Stimulated activated CD8-positive, alpha-beta memory T cell treated with anti-CD3 and anti-CD28 coated beads, Interleukin-15, amount 100 ng/mL, for 24 hours (primary cell): ENCODE measurements around the gene ARHGAP29.

Experiments
- DNase-seq: peaks from one replicate; pipeline ENCODE4 v3.0.0-alpha.2; 2020; ENCODE audit warnings: low read depth

The ARHGAP29 gene

GRCh38 chr1:94234615-94235014 lies 2.8 kb downstream of the ARHGAP29 start:
- DNase-seq, result no peak

DNA sequence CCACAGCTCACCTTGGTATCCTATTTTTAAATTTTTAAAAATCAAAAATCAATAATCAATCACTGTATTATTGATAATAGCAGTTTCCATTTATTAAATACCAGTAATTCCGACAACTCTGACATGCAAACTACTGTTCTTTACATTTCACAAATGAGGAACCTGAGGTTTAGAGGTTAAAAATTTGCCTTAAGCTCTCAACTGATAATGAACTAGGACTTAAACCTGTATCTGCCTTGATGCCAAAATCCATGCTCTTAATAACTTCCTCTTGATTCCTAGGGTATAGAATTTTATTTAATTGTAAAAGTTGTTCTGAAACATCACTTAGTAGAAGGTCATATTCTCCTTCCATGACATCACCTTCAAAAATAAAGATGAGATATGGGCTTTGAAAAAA lies 5.6 kb downstream of the ARHGAP29 start:
- no peak for DNase-seq

DNA sequence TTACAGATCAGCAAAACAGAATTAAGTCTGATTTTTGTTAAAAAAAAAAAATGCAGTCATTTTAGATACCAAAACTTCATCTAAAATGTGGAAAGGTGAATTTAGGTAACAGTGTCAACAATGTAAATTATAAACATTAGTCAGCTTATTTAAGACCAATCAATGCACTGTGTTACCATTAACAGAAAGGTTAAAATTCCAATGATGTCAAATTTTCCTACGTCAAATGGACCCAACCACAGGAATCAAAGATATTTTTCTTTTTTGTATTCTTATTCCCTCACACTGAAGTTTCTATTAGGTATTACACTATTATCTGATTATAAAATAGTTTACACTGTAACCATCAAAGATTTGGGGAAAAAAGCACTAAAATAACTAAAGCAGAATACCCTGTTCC lies 6.5 kb downstream of the ARHGAP29 start:
- no peak for DNase-seq

DNA sequence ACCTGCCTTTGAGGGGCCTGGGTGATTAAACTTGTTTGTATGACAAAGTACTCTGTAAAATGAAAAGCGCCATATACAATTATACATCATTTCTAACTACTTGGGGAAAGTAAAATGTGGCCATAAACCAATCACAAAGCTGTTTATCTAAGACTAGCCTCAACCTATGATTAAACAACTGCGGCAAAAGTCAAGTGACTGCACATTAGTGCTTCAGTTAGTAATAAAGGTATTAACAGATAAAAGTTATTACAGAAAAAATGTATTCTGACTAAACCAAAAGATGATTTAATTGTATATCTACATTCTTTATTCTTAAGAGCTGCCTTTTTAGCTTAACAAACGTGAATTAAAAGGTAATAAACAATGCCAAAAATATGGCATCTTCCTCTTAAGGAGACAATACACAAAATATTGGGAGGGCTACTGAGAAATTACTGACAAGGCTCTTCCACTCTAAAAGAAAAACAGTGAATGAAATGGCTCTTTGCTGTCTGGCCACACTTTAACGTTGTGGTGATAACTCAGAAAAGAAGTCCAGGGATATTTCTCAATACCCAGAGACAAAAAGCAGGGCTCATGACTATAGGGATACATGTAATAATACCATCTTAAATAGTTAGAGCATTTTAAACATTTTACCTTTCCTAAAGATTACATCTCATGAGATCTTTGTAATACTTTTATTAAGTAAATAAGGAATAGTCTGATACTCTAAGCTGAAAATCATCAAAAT lies 8.6 kb downstream of the ARHGAP29 start:
- no peak for DNase-seq

GRCh38 chr1:94227624-94228023 lies 9.8 kb downstream of the ARHGAP29 start:
- DNase-seq, result no peak

- no peak for DNase-seq
These were observed 11.5 kb downstream of the ARHGAP29 start for GRCh38 chr1:94225845-94226244.

DNA sequence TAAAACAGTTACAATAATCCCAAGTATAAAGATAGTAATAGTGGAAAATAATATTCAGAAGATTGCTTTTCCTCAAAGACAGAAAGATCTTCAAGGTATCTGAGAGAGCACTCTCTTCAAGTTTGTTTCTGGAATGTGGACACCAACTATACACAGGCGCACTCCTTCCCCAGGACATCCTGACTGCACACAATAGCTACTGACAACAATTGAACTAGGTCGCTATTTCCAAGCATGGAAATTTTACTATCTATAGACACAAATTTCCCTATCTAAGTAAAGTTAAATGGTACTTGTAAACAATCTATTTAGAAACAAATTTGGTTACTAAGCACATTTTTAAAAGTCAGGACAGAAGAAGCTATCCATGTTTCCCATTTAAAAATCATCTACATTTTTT lies 19.1 kb downstream of the ARHGAP29 start:
- no peak for DNase-seq

- no peak for DNase-seq
These were observed 21.4 kb downstream of the ARHGAP29 start for GRCh38 chr1:94215955-94216354.

GRCh38 chr1:94209982-94210381 lies 27.4 kb downstream of the ARHGAP29 start:
- no peak for DNase-seq

DNA sequence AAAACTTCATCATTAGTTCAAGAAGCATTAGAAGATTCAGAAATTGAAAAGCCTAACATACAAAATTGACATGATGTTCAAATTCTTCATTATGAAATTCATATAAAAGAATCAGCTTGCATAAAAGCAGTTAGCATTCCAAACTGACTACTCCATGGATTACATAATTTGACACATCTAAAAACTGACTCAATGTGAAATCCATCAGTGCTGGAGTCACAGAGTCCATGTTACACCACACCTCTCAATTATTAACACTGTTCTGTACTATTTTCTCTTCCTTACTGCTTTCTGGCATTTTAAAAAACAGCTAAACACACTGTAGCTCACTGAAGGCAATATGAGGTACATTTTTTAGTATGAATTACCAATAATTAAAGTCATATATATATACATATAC lies 28.0 kb downstream of the ARHGAP29 start:
- DNase-seq, result no peak

DNA sequence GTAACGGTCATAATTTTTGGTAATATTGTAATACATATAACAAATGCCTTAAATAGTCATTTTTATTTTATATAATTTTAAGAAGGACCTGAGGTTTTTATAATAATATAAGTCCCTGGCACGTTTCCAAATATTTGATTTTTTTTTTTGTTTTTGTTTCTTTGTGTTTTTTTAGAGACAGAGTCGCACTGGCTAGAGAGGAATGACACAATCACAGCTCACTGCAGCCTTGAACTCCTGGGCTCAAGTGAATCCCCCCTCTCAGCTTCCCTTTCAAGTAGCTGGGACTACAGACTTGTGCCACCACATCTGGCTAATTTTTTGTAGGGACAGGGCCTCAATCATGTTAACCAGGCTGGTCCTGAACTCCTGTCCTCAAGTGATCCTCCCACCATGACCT lies 29.7 kb downstream of the ARHGAP29 start:
- no peak for DNase-seq

GRCh38 chr1:94205639-94206038 lies 31.7 kb downstream of the ARHGAP29 start:
- no peak for DNase-seq

DNA sequence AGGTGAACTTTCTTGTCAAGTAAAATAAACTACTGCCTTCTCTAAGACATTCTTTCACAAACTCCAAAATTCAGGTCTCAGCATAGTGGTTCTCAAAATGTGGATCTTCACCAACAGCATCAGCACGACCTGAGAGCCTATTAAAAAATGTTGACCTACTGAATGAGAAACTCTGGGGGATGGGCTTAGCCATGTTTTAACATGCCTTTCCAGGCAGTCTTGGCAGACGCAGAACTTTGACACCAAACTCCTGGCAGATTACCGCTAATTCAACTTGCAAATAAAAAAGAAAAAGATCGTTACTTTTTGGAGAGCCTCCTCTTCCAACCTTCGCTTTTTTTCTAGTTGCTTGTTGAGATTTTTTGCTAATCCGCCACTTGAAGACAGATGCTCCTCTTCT lies 35.1 kb downstream of the ARHGAP29 start:
- no peak for DNase-seq

DNA sequence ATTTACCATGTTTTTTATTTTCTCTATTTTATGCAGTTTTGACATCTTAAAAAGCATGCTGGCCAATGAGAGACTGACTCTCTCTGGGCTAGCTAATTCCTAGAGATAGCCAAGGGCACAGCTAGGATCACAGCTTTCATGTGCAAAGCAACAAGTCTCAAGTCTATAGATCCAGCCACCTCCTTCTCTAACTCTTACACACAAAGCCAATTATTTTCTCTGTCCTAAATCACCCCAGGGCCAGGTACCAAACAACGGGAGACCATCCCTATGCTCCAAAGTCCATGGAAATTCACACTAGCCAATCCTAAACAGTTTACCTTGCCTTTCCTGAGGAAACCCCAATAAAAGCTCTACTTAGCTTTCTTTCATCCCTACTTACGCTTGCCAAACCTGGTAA lies 38.0 kb downstream of the ARHGAP29 start:
- no peak for DNase-seq

GRCh38 chr1:94194079-94194865 lies 43.1 kb downstream of the ARHGAP29 start:
- no peak for DNase-seq

GRCh38 chr1:94193128-94193527 lies 44.3 kb downstream of the ARHGAP29 start:
- no peak for DNase-seq

GRCh38 chr1:94191216-94191615 lies 46.2 kb downstream of the ARHGAP29 start:
- no peak for DNase-seq

DNA sequence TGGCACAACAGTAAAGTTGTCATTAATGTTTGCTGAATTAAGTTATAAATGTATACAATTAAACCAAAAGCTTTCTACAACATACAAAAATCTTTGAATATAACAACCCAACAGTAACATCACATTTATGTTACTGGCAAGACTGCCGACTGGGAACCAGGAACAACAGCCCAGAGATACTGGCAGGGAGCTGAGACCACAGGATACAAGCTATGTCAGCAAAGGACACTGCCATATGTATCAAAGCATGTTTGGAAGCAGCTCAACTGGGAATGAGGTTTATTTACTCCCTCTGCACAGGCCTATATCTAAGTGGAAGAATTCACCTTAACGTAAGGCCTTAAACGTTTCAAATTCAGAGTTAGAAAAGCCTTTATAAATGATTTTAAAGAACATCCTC lies 50.4 kb downstream of the ARHGAP29 start:
- no peak for DNase-seq

- DNase-seq, result no peak
These were observed 54.1 kb downstream of the ARHGAP29 start for GRCh38 chr1:94183197-94183815.

DNA sequence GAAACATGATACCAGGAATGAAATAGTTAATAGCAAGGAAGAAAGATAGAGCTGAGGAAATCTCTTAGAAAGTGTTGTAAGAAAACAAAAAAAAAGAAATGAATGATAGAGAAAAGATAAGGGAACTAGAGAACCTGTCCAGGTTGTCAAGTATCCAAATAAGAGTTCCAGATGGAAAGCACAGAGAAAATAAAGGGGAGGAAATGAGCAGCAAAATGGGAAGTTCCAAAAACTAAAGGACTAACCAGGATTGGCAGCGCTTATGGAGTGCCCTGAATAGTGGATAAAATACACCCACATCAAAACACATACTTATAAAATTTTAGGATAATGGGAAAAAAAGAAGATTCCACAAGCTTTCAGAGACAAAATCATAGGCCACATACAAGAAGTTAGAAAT lies 55.2 kb downstream of the ARHGAP29 start:
- no peak for DNase-seq

DNA sequence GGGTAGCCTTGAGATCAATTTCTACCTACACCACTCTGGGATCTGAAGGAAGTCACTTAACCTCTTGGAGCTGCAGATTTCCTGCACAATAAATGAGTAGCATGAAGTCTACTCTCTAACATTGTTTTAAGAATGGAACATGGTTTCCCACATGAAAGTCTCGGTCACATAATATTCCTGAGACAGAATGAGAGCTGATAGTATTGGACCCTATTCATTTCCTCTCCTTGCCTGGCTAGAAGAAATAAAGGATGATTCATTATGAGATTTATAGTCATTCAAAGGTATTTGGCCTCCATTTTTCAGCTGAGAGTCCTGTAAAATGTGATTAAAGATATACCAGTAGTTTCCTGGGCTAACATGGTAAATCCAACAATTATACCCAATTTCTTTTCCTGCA lies 56.7 kb downstream of the ARHGAP29 start:
- no peak for DNase-seq

DNA sequence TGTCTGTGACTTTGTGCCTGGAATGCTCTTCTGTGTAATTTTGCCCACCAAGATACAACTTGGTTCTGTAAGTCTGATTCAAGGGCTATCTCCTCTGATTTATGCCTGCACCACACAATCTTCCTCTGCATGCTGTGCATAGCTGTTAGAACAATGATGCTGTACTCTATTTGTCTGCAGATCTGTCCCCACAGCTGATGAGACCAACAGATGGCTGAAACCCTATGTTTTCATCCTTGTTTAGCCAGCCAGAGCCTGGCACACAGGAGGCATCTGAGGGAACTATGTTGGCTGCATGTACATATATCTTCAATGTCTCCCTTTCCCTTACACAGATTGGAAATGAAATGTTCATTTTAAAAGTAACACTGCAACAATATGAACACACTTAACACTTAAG lies 58.5 kb downstream of the ARHGAP29 start:
- DNase-seq, result no peak

- no peak for DNase-seq
These were observed 68.3 kb downstream of the ARHGAP29 start for GRCh38 chr1:94169126-94169525.
